HG03103 (cell line): ENCODE results near the gene FAM200C.
A peak's percentile ranks its signal among the peaks of the same experiment; 100 is the strongest.

Experiments
- ATAC-seq: cut with Tn5 transposase; IDR thresholded peaks from one replicate; pipeline ENCODE4 v1.9.1; 2021; ENCODE audit warnings: low read depth; ENCODE audit not compliant: unreplicated experiment

FAM200C gene

DNA sequence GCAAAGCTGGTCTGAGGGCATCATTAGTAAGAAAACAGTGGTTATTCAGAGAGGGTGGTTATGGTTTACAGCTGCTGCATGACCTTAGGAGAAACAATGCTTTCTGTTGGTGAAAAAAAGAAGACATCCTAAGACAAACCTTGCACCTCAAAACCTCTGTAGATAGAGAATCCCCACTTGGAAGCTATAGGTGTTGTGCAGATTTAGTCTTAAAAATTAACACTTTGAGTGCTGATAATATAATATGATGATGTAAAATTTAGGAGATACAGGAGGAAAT lies 20.4 kb upstream of the FAM200C start:
- ATAC-seq: no peak

DNA sequence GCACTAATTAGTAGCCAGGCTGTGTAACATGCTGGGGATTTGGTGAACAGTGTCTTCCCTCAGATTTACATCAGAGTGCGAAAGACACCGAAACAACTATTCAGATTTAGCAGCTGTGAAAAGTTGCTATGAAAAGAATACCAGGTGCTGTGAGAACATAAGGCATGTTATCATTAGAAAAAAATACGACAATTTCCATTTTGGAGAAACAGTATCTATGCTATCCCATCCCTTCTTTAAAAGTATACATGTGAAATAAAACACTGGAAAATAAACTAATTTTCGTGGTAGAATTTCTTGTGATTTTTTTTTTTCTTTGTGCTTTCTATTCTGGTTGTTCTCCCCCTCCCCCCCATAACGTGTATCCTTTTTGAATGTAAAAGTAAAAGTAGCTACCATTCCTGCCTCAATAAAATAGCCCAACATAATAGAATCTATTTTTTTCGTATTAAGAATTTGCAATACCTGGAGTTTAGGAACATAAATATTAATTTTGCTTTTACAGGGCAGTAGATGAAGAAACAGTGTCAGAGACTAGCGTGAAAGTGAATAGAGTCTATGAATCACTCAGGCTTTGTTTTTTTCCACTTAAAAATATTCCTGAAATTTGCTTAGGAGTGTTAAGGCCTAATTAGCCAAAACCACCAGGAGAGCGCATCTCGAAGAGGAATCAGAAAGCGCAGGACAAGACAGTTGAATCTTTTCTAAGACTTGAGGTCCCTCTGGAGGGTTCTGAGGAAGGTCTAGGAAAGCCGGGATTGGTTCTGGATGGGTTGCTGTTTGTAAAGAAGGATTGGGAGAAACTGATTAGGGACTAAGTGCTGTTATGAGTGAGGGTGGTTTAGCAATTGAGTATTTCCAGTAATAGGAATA lies 19.8 kb upstream of the FAM200C start:
- ATAC-seq: peak; percentile 22

DNA sequence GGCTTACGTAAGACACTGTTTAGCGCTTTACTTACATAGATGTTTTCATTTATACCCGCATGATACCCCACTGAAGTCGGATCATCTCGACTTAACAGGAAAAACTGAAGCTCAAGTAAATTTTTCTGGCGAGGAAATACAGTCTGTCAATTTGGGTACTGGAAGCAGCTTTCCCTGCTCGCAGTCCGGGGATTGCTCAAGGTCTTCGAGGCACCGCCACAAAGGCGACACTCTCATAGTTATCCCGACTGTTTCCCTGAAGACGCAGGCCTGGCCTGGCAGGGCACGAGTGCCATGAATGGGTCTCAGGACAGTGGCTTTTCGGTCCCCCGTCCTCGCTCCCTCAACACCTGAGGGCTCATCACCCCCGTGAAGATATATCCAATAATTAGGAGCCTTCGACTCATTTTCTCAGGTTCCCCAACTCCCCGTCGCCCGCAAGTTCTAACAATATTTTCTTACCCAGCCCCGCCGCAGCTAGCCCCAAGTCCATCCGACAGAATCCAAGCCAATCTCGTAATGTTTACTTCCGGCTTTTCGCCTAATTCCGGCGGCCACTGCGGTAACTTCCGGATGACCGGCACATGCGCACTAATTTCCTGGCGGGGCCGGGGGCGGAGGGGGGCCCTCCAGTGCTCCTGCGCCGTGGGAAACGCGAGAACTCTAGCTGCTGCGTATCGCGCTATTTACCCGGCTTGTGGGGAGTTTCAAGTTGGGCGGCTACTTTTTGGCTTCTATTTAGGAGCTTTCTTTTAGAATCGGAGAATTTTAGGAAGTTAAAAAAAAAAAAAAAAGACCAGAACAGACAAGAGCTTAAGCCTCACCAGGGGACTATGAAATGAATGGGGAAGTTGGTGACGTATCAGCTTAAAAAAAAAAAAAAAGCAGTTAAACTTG lies 19.0 kb upstream of the FAM200C start, which contains the start of gene SLU7:
Gene SLU7 (minus strand): TSS at position 521 of the 897 bp plus-strand sequence. CDS start 3,787 bp downstream, outside the sequence.
- peak; percentile 56 for ATAC-seq

DNA sequence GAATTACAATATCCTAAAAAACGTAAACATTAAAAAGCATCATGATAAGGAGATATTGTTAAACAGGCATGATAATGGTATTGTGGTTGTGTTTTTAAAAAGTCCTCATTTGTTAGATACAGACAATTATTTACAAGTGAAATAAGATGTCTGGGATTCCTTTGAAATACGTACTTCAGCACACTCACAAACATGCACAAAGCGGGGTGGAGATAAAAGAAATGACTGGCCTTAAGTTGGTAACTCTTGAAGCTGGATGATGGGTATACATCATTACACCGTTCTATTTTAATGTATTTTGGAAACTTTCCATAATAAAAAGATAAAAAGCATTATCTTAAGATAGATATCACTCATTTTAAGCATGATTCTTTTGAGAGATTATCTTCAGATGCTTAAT lies 1.0 kb downstream of the FAM200C start:
- no peak for ATAC-seq

DNA sequence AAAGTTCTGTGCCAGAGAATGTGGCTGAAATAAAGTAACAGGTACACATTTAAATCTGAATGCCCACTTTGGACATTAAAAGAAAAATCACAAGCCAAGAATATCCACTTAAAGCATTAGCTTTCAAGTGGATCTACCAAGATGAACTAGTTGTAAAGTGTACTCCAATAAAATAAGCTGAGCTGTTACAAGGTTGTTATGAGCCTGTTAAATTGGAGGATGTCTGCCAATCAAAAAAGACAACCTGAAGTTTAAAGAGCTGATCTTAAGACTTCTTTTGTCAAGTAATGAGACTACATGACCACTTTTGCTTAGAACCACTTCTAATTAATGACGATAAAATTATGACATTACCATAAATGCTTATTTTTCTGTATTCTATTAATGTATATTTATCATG lies 2.4 kb downstream of the FAM200C start:
- ATAC-seq: no peak

GRCh38 chr5:160395111-160395510 lies 4.7 kb downstream of the FAM200C start:
- no peak for ATAC-seq

DNA sequence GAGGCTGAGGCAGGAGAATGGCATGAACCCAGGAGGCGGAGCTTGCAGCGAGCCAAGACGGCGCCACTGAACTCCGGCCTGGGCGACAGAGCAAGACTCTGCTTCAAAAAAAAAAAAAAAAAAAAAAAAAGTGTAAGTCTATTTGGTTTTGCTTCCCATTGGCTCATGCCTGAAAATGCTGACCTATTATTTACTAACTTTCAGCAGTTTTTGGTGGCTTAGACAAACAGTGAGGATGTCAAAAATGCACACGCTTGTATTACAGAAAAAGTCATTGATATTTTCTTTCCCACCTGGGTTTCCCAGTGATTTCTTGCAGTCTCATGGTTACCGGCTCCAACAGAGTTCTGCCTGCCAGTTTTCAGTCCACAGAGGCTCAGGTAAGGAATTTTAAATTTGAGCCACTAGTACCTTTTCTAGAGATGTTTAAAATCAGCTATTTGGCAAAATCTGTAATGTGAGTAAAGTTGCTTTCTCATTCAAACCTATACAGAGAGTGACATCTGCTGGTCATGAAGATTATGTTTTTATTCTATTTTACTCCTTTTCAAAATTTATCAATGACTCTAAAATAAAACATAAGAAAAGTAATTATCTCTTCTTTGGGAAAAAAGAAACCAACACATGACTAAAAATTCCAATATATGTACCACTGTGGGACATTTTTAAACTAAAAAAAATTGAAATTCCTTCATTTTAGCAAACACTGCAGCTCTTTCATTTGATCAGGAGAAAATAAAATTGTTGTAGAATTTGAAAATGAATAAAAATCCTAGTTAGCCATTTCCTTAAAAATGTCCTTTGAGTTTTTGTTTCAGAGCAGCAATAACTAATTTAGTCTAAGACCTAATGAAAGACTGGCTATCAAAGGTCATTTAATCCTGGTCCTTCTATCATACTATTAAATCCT lies 8.8 kb downstream of the FAM200C start:
- no peak for ATAC-seq

- ATAC-seq: no peak
Measured at GRCh38 chr5:160387445-160387844, 12.4 kb downstream of the FAM200C start.

DNA sequence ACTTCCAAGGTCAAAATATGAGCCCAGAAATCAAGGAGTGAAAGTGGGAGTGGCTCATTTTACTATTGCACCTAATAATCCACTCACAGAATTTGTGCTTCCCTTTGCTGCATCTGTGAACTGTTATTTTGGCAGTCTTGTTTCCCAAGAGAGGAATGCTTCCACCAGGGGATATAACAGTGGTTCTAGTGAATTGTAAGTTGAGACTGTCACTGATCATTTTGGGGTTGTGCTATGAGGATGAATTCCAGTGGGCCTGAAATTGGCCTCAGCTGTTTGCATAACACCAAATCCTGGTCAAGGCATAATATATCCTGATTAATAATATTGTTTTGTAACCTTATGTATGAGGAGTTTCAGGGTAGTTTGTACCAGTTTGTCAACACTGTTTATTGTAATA lies 14.4 kb downstream of the FAM200C start:
- ATAC-seq: no peak

- ATAC-seq: no peak
Measured at GRCh38 chr5:160384681-160385080, 15.2 kb downstream of the FAM200C start.

GRCh38 chr5:160382346-160382745 lies 17.5 kb downstream of the FAM200C start:
- ATAC-seq: no peak

GRCh38 chr5:160380041-160380440 lies 19.8 kb downstream of the FAM200C start:
- no peak for ATAC-seq

DNA sequence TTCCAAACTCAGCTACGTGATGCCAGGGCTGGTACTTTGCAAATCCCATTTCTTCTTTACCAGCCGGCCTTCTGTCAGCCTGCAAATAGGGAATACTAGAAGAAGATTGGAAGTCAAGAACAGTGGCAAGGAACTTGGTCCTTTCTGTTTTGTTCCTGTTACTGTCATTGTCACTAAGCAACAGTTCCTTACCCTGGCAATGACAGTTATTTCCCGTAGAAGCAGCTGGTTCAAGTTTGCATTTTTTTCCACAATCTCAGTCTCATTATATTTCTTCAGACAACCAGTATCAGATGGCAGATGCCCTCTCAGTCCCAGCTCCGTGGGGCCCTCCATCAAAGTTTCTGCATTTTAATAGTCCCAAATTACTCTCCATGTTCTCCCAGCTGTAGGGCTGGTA lies 20.3 kb downstream of the FAM200C start:
- no peak for ATAC-seq

GRCh38 chr5:160378330-160378729 lies 21.5 kb downstream of the FAM200C start:
- ATAC-seq: no peak

DNA sequence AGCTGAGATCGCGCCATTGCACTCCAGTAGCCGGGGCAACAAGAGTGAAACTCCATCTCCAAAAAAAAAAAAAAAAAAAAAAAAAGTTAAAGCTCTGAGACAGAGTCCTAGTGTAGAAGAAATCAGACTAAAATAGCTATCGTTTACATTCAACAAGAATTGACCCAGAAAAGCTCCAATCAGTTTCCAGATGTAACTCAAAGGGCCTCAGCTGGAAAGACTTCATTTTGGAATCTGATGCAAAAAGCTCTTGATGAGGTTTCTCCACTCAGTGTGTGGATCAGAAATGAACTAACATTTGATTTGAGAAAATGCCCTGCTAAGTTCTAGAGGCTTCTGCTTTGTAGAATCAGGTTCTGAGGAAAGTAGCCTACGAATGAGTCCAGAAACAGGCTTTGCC lies 22.2 kb downstream of the FAM200C start:
- ATAC-seq: no peak

DNA sequence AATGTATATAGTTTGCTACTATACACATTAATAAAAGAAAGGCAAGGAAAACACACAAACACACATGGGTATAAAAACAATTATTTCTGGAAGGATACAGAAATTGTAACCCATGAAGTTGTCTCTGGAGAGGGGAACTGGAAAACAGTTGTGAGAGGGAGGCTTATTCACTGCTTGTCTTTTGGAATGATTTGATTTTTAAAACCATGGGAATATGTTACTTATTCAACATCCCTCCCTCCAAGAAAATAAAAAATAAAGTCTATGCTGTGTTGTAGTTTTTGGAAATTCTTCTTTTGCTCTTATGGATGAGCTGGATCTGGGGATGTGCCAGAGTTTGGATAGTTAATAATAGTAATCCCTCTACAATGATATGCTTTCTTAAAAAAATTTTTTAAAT lies 23.4 kb downstream of the FAM200C start:
- ATAC-seq: no peak

GRCh38 chr5:160375701-160376100 lies 24.2 kb downstream of the FAM200C start:
- ATAC-seq: no peak

DNA sequence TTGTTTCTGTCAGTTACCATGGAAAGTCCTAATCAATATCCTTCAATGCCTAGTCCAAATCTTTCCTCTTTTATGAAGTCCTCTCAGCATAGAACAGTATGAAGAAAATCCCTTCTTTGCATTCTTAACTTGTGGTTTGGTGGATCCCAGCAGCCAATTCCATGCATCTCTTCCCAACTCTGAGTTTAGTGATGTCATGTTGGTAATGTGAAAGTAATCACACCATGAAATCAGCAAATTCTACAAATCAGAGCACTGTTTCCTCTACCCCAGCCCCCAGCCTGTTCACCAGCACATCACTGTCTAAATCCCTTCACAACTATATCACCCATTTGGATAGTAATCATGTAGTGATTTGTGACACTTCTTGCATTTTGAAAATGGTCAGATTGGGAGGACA lies 24.7 kb downstream of the FAM200C start:
- no peak for ATAC-seq

- no peak for ATAC-seq
Measured at GRCh38 chr5:160371294-160371693, 28.6 kb downstream of the FAM200C start.

DNA sequence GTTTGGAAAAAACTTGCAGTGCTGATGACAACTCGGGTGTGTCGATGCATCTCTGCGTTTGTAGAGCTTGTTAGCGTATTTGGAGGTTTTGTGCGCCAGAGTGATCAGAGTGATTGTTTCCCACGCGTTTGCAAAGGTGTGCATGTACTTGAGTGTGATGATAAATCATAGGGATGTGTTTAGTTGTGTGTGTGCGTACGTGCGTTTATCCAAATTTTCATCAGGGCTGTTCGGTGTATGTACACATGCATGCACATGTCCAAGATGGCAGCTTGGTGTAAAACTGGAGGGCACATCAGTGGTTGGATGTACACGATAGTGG lies 29.2 kb downstream of the FAM200C start:
- ATAC-seq: no peak
